CD8-positive, alpha-beta memory T cell (primary cell): ENCODE results near the gene PCDHGA2. TPM values are rescaled to one million over a fixed set of nuclear protein-coding genes. Genes with fewer than 3 reads are reported as not detected.
"Not testable (repeated sequence)": the region's sequence is repeated elsewhere in the genome, so short reads cannot be mapped to it uniquely, and the experiment has no call there.

ENCODE experiments used
- CTCF ChIA-PET: fragments of 350-600 bp; sonication (Branson Sonifier 250); formaldehyde crosslinking; loops from one replicate; lab custom pipeline; 2021; ENCODE audit warnings: antibody characterized with exemption; lab: Charles Lee
- POLR2A ChIA-PET: fragments of 350-600 bp; sonication (Branson Sonifier 250); formaldehyde crosslinking; loops from one replicate; lab custom pipeline; 2021; ENCODE audit warnings: antibody characterized with exemption; lab: Charles Lee
- DNase-seq, 5 donors: peaks; one replicate each; pipeline versions ENCODE4 v3.0.0 to v3.0.0-alpha.2; 2020 to 2022; ENCODE audit warnings: mixed read lengths in 1 of 5
- H3K27ac ChIP-seq: one replicate; pipeline ENCODE4 v1.7.0; 2013; ENCODE audit warnings: low read depth, mild to moderate bottlenecking, low read length, moderate library complexity
- H3K27me3 ChIP-seq: 2 replicates; pipeline ENCODE4 v1.7.0; 2013; ENCODE audit warnings: low read length, mild to moderate bottlenecking; ENCODE audit not compliant: insufficient read depth, poor library complexity, severe bottlenecking
- H3K36me3 ChIP-seq: 2 replicates; pipeline ENCODE4 v1.7.0; 2013; ENCODE audit warnings: mild to moderate bottlenecking, low read length, moderate library complexity; ENCODE audit not compliant: insufficient read depth
- H3K4me1 ChIP-seq: 2 replicates; pipeline ENCODE4 v1.7.0; 2013; ENCODE audit warnings: mild to moderate bottlenecking, low read length, moderate library complexity; ENCODE audit not compliant: insufficient read depth
- H3K4me3 ChIP-seq: 2 replicates; pipeline ENCODE4 v1.7.0; 2013; ENCODE audit warnings: mild to moderate bottlenecking, low read length
- H3K9me3 ChIP-seq: 2 replicates; pipeline ENCODE4 v1.7.0; 2013; ENCODE audit warnings: mild to moderate bottlenecking, low read length
- H3K27ac Mint-ChIP-seq, 8 donors: one replicate each; pipeline ENCODE4 v1.8.0; 2020 to 2021; ENCODE audit warnings: mixed read lengths in 8 of 8, mild to moderate bottlenecking in 6 of 8, inconsistent platforms in 3 of 8, moderate library complexity in 3 of 8
- H3K27me3 Mint-ChIP-seq, 2 donors: one replicate each; pipeline ENCODE4 v1.8.0; 2020 to 2021; ENCODE audit warnings: mixed read lengths in 2 of 2, mild to moderate bottlenecking in 1 of 2, moderate library complexity in 1 of 2
- H3K36me3 Mint-ChIP-seq, 3 donors: one replicate each; pipeline ENCODE4 v1.8.0; 2020 to 2021; ENCODE audit warnings: mixed read lengths in 3 of 3, inconsistent platforms in 1 of 3, mild to moderate bottlenecking in 1 of 3
- H3K4me1 Mint-ChIP-seq, 3 donors: one replicate each; pipeline ENCODE4 v1.8.0; 2020 to 2021; ENCODE audit warnings: mixed read lengths in 3 of 3, inconsistent platforms in 1 of 3, mild to moderate bottlenecking in 1 of 3
- H3K4me3 Mint-ChIP-seq, 7 donors: one replicate each; pipeline ENCODE4 v1.8.0; 2020 to 2021; ENCODE audit warnings: mixed read lengths in 7 of 7, mild to moderate bottlenecking in 6 of 7, moderate library complexity in 4 of 7, inconsistent platforms in 2 of 7
- H3K9me3 Mint-ChIP-seq, 5 donors: one replicate each; pipeline ENCODE4 v1.8.0; 2020 to 2022; ENCODE audit warnings: mixed read lengths in 5 of 5, mild to moderate bottlenecking in 3 of 5, moderate library complexity in 2 of 5, inconsistent platforms in 1 of 5
- polyA plus RNA-seq: library from polyadenylated mRNA; unstranded; fragments of 300-500 nt; fragmentation: Illumina TruSeq; gene quantifications from one replicate; pipeline ENCODE4 v1.2.3, GENCODE V29; 2021
- total RNA-seq, 2 experiments: library from RNA; stranded (reverse); gene quantifications; one replicate each; pipeline ENCODE4 v1.2.3, GENCODE V29; 2021

PCDHGA2 gene
- total and polyA plus RNA-seq, 3 experiments from 2014 or later, result 0.07 TPM; not detected in 2

GRCh38 chr5:141387557-141388311, 49.2 kb downstream of the PCDHGA2 start, which contains the start of gene PCDHGB4:
Gene PCDHGB4, plus strand, starts transcription at chr5:141387698. Its CDS starts 187 bp downstream, at chr5:141387885.
- peaks cover 10% of the 10 kb centered on the region for H3K27me3 ChIP-seq
- H3K4me3 ChIP-seq, DNase-seq, H3K4me1 ChIP-seq, H3K27ac Mint-ChIP-seq, POLR2A ChIA-PET, H3K4me1 Mint-ChIP-seq, H3K9me3 ChIP-seq, H3K27ac ChIP-seq, CTCF ChIA-PET, H3K36me3 ChIP-seq: not testable (repeated sequence)
- peaks cover 67 to 74% of the 10 kb centered on the region in 2 donors for H3K27me3 Mint-ChIP-seq
- peaks cover 30 to 76% (median 66%) of the 10 kb centered on the region in 5 donors for H3K9me3 Mint-ChIP-seq
- H3K4me3 Mint-ChIP-seq, result peak within 1 kb of the TSS in 4 of 7 donors; percentile 22 to 74 (median 30)
- H3K36me3 Mint-ChIP-seq, result peaks cover 3 to 11% (median 4%) of the 10 kb centered on the region in 3 donors

GRCh38 chr5:141388661-141389060, 50.1 kb downstream of the PCDHGA2 start:
- Mint-ChIP-seq H3K4me3 (peak overlapping the region in 3 of 7 donors; percentile 18 to 52 (median 34)), H3K4me1 (no peaks in the 10 kb centered on the region), H3K9me3 (peaks cover 30 to 77% (median 66%) of the 10 kb centered on the region in 5 donors), H3K36me3 (peaks cover 2 to 14% (median 3%) of the 10 kb centered on the region in 3 donors), H3K27me3 (peaks cover 65 to 73% of the 10 kb centered on the region in 2 donors), H3K27ac (no peak overlapping the region)
- ChIA-PET CTCF (no interaction called here), POLR2A (no interaction called here)
- H3K36me3 ChIP-seq, result no peaks in the 10 kb centered on the region
- H3K4me1 ChIP-seq, result no peaks in the 10 kb centered on the region
- H3K27me3 ChIP-seq, result peaks cover 16% of the 10 kb centered on the region
- no peak overlapping the region for H3K27ac ChIP-seq
- DNase-seq, result no peak
- no peaks in the 10 kb centered on the region for H3K9me3 ChIP-seq
- H3K4me3 ChIP-seq, result no peak overlapping the region

- no peak overlapping the region for H3K4me3 ChIP-seq
- ChIA-PET CTCF (no interaction called here), POLR2A (no interaction called here)
- Mint-ChIP-seq H3K4me3 (no peak overlapping the region), H3K4me1 (no peaks in the 10 kb centered on the region), H3K27me3 (peaks cover 63 to 72% of the 10 kb centered on the region in 2 donors), H3K36me3 (peaks cover 2 to 20% (median 3%) of the 10 kb centered on the region in 3 donors), H3K27ac (no peak overlapping the region), H3K9me3 (peaks cover 36 to 76% (median 66%) of the 10 kb centered on the region in 5 donors)
- no peaks in the 10 kb centered on the region for H3K36me3 ChIP-seq
- no peak overlapping the region for H3K27ac ChIP-seq
- peaks cover 21% of the 10 kb centered on the region for H3K27me3 ChIP-seq
- DNase-seq, result no peak
- H3K4me1 ChIP-seq, result no peaks in the 10 kb centered on the region
- H3K9me3 ChIP-seq, result no peaks in the 10 kb centered on the region
Observed at GRCh38 chr5:141389153-141390042, 50.8 kb downstream of the PCDHGA2 start.

GRCh38 chr5:141392429-141393198, 54.1 kb downstream of the PCDHGA2 start, which contains the start of gene PCDHGA8:
Gene PCDHGA8, plus strand, starts transcription at chr5:141392633. Its CDS starts 181 bp downstream, at chr5:141392814.
- H3K27ac Mint-ChIP-seq, result no peak within 1 kb of the TSS
- no peaks in the 10 kb centered on the region for H3K4me1 Mint-ChIP-seq
- ChIA-PET CTCF (no interaction called here), POLR2A (no interaction called here)
- H3K36me3 ChIP-seq, result no peaks in the 10 kb centered on the region
- H3K27me3 ChIP-seq, result peaks cover 22% of the 10 kb centered on the region
- no peaks in the 10 kb centered on the region for H3K9me3 ChIP-seq
- DNase-seq, result no peak
- peak within 1 kb of the TSS in 1 of 7 donors; percentile 23 for H3K4me3 Mint-ChIP-seq
- H3K36me3 Mint-ChIP-seq, result peaks cover 2 to 20% (median 2%) of the 10 kb centered on the region in 3 donors
- H3K27ac ChIP-seq, result no peak within 1 kb of the TSS
- H3K4me1 ChIP-seq, result no peaks in the 10 kb centered on the region
- peaks cover 61 to 64% of the 10 kb centered on the region in 2 donors for H3K27me3 Mint-ChIP-seq
- H3K4me3 ChIP-seq, result no peak within 1 kb of the TSS
- H3K9me3 Mint-ChIP-seq, result peaks cover 29 to 66% (median 59%) of the 10 kb centered on the region in 5 donors

Other genes with a start within 250 kb of the PCDHGA2 start
Only the 30 nearest of the 38 such genes appear.
- not detected for gene PCDHB9, start 151.6 kb upstream of the PCDHGA2 start, total RNA-seq
- gene PCDHB9, start 151.6 kb upstream of the PCDHGA2 start, polyA plus RNA-seq, result not detected
- gene PCDHB10, start 146.4 kb upstream of the PCDHGA2 start, total RNA-seq, result not detected
- gene PCDHB10, start 146.4 kb upstream of the PCDHGA2 start, polyA plus RNA-seq, result not detected
- not detected for gene PCDHB11, start 139.1 kb upstream of the PCDHGA2 start, total RNA-seq
- not detected for gene PCDHB11, start 139.1 kb upstream of the PCDHGA2 start, polyA plus RNA-seq
- not detected for gene PCDHB12, start 130.0 kb upstream of the PCDHGA2 start, total RNA-seq
- not detected for gene PCDHB12, start 130.0 kb upstream of the PCDHGA2 start, polyA plus RNA-seq
- under 1 TPM in 1 of 2 experiments, not detected in 1; 0.04 TPM for gene PCDHB13, start 124.8 kb upstream of the PCDHGA2 start, total RNA-seq
- gene PCDHB13, start 124.8 kb upstream of the PCDHGA2 start, polyA plus RNA-seq, result not detected
- gene PCDHB14, start 115.4 kb upstream of the PCDHGA2 start, total RNA-seq, result under 1 TPM in 1 of 2 experiments, not detected in 1; 0.09 TPM
- not detected for gene PCDHB14, start 115.4 kb upstream of the PCDHGA2 start, polyA plus RNA-seq
- not detected for gene PCDHB15, start 93.4 kb upstream of the PCDHGA2 start, total RNA-seq
- gene PCDHB15, start 93.4 kb upstream of the PCDHGA2 start, polyA plus RNA-seq, result not detected
- under 1 TPM; 0.31 to 0.35 TPM for gene SLC25A2, start 34.7 kb upstream of the PCDHGA2 start, total RNA-seq
- not detected for gene SLC25A2, start 34.7 kb upstream of the PCDHGA2 start, polyA plus RNA-seq
- gene TAF7, start 18.0 kb upstream of the PCDHGA2 start, total RNA-seq, result 10 to 100 TPM; 70.9 to 72.2 TPM
- 196 TPM for gene TAF7, start 18.0 kb upstream of the PCDHGA2 start, polyA plus RNA-seq
- under 1 TPM; 0.07 to 0.09 TPM for gene PCDHGA1, start 8.2 kb upstream of the PCDHGA2 start, total RNA-seq
- not detected for gene PCDHGA1, start 8.2 kb upstream of the PCDHGA2 start, polyA plus RNA-seq
- gene PCDHGA3, start 5.1 kb downstream of the PCDHGA2 start, total RNA-seq, result not detected
- not detected for gene PCDHGA3, start 5.1 kb downstream of the PCDHGA2 start, polyA plus RNA-seq
- not detected for gene PCDHGB1, start 11.3 kb downstream of the PCDHGA2 start, total RNA-seq
- not detected for gene PCDHGB1, start 11.3 kb downstream of the PCDHGA2 start, polyA plus RNA-seq
- gene PCDHGA4, start 16.3 kb downstream of the PCDHGA2 start, total RNA-seq, result under 1 TPM; 0.09 to 0.16 TPM
- not detected for gene PCDHGA4, start 16.3 kb downstream of the PCDHGA2 start, polyA plus RNA-seq
- under 1 TPM; 0.33 to 0.40 TPM for gene PCDHGB2, start 21.2 kb downstream of the PCDHGA2 start, total RNA-seq
- 0.09 TPM for gene PCDHGB2, start 21.2 kb downstream of the PCDHGA2 start, polyA plus RNA-seq
- gene PCDHGA5, start 25.4 kb downstream of the PCDHGA2 start, total RNA-seq, result under 1 TPM; 0.09 to 0.11 TPM
- not detected for gene PCDHGA5, start 25.4 kb downstream of the PCDHGA2 start, polyA plus RNA-seq
- gene PCDHGB3, start 31.5 kb downstream of the PCDHGA2 start, total RNA-seq, result under 1 TPM; 0.18 to 0.28 TPM
- gene PCDHGB3, start 31.5 kb downstream of the PCDHGA2 start, polyA plus RNA-seq, result not detected
- under 1 TPM; 0.15 to 0.22 TPM for gene PCDHGA6, start 35.1 kb downstream of the PCDHGA2 start, total RNA-seq
- 0.06 TPM for gene PCDHGA6, start 35.1 kb downstream of the PCDHGA2 start, polyA plus RNA-seq
- under 1 TPM in 1 of 2 experiments, not detected in 1; 0.09 TPM for gene PCDHGA7, start 44.0 kb downstream of the PCDHGA2 start, total RNA-seq
- not detected for gene PCDHGA7, start 44.0 kb downstream of the PCDHGA2 start, polyA plus RNA-seq
- gene PCDHGB4, start 48.9 kb downstream of the PCDHGA2 start, total RNA-seq, result under 1 TPM in 1 of 2 experiments, not detected in 1; 0.13 TPM
- gene PCDHGB4, start 48.9 kb downstream of the PCDHGA2 start, polyA plus RNA-seq, result 0.08 TPM
- gene PCDHGA8, start 53.9 kb downstream of the PCDHGA2 start, total RNA-seq, result under 1 TPM in 1 of 2 experiments, not detected in 1; 0.04 TPM
- not detected for gene PCDHGA8, start 53.9 kb downstream of the PCDHGA2 start, polyA plus RNA-seq
- gene PCDHGB5, start 59.2 kb downstream of the PCDHGA2 start, total RNA-seq, result under 1 TPM; 0.22 to 0.27 TPM
- gene PCDHGB5, start 59.2 kb downstream of the PCDHGA2 start, polyA plus RNA-seq, result 0.14 TPM
- under 1 TPM in 1 of 2 experiments, not detected in 1; 0.09 TPM for gene PCDHGA9, start 64.0 kb downstream of the PCDHGA2 start, total RNA-seq
- gene PCDHGA9, start 64.0 kb downstream of the PCDHGA2 start, polyA plus RNA-seq, result not detected
- gene PCDHGB6, start 69.3 kb downstream of the PCDHGA2 start, total RNA-seq, result under 1 TPM; 0.11 to 0.13 TPM
- 0.25 TPM for gene PCDHGB6, start 69.3 kb downstream of the PCDHGA2 start, polyA plus RNA-seq
- under 1 TPM; 0.16 to 0.20 TPM for gene PCDHGA10, start 74.2 kb downstream of the PCDHGA2 start, total RNA-seq
- 0.07 TPM for gene PCDHGA10, start 74.2 kb downstream of the PCDHGA2 start, polyA plus RNA-seq
- gene PCDHGB7, start 78.9 kb downstream of the PCDHGA2 start, total RNA-seq, result under 1 TPM in 1 of 2 experiments, not detected in 1; 0.11 TPM
- gene PCDHGB7, start 78.9 kb downstream of the PCDHGA2 start, polyA plus RNA-seq, result not detected
- gene PCDHGA11, start 82.3 kb downstream of the PCDHGA2 start, total RNA-seq, result under 1 TPM in 1 of 2 experiments, not detected in 1; 0.13 TPM
- 0.09 TPM for gene PCDHGA11, start 82.3 kb downstream of the PCDHGA2 start, polyA plus RNA-seq
- gene PCDHGA12, start 91.7 kb downstream of the PCDHGA2 start, total RNA-seq, result under 1 TPM in 1 of 2 experiments, not detected in 1; 0.09 TPM
- not detected for gene PCDHGA12, start 91.7 kb downstream of the PCDHGA2 start, polyA plus RNA-seq
- gene PCDHGC3, start 137.2 kb downstream of the PCDHGA2 start, total RNA-seq, result under 1 TPM; 0.11 to 0.15 TPM
- gene PCDHGC3, start 137.2 kb downstream of the PCDHGA2 start, polyA plus RNA-seq, result not detected
- not detected for gene PCDHGC4, start 146.3 kb downstream of the PCDHGA2 start, total RNA-seq
- not detected for gene PCDHGC4, start 146.3 kb downstream of the PCDHGA2 start, polyA plus RNA-seq
- not detected for gene PCDHGC5, start 150.3 kb downstream of the PCDHGA2 start, total RNA-seq
- gene PCDHGC5, start 150.3 kb downstream of the PCDHGA2 start, polyA plus RNA-seq, result not detected